ENCODE measurements around the gene TIAL1.

The TIAL1 gene

DNA sequence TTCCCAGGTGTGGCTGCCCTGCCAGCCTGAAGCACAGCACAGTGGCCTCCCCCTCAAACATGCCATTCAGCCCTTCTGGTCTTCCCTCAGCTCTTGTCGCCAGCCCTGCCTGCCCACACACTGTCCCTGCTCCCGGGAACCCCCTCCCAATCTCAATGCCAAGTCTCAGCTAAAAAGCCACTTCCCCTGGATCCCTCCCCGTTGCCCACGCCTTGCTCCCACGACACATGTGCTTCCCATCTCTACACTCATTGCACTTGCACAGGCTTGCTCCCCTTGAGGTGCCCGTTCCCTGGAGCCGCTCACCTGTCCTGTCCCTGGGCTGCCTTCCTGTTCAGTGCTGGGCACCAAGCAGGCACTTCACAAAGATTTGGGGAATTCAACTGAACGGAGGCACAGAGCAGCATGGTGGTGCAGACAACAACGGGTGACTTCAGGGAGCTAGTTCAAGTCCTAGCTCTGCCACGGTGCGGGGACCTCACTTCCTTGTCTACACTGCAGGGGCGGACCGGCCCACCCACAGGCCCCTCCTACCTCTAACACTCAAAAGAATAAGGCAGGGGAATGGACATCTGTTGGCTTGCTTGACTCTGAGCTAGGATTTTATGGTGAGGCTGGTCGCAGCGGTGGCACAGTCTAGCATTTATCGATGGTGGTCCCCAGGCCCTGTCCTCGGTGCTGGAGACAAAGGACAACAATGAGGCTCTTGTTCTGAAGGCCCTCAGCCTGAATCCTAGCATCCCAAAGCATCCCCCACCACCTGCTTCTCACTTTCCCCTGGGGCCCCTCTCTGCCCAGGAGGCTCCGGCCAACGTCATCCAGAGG, 72.7 kb downstream of the TIAL1 start:
- TF ChIP-seq, protein P1, sequence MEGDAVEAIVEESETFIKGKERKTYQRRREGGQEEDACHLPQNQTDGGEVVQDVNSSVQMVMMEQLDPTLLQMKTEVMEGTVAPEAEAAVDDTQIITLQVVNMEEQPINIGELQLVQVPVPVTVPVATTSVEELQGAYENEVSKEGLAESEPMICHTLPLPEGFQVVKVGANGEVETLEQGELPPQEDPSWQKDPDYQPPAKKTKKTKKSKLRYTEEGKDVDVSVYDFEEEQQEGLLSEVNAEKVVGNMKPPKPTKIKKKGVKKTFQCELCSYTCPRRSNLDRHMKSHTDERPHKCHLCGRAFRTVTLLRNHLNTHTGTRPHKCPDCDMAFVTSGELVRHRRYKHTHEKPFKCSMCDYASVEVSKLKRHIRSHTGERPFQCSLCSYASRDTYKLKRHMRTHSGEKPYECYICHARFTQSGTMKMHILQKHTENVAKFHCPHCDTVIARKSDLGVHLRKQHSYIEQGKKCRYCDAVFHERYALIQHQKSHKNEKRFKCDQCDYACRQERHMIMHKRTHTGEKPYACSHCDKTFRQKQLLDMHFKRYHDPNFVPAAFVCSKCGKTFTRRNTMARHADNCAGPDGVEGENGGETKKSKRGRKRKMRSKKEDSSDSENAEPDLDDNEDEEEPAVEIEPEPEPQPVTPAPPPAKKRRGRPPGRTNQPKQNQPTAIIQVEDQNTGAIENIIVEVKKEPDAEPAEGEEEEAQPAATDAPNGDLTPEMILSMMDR (IDR thresholded peaks at IDR 0.05; ENCODE audit: control insufficient read depth, insufficient read depth, low read depth, low read length, missing control alignments), result no peak
- no peak for DNase-seq (ENCODE audit: low read depth)
- no peak overlapping the region for H3K4me3 ChIP-seq (ENCODE audit: control insufficient read depth, low read depth, low read length)

Data from AG09309 (cell line).